Kidney (tissue), 14 donors: ENCODE data around the gene AMH. TPM values are rescaled to one million over a fixed set of nuclear protein-coding genes. Genes with fewer than 3 reads are reported as not detected.

Source experiments
- DNase-seq, 5 donors: peaks; one replicate each; pipeline ENCODE4 v3.0.0-alpha.2; 2013 to 2020
- FAIRE-seq: peaks from 2 replicates; lab custom pipeline; 2012; peaks lifted over from hg19 to GRCh38; lab: Jason Lieb, UNC
- H3K27ac ChIP-seq, 2 donors: one replicate each; pipeline ENCODE4 v1.7.0; 2013; ENCODE audit warnings: low read depth in 2 of 2, low read length in 2 of 2, inconsistent platforms in 1 of 2
- H3K27me3 ChIP-seq: one replicate; pipeline ENCODE4 v1.7.1; 2013; ENCODE audit warnings: low read length, inconsistent platforms; ENCODE audit not compliant: control insufficient read depth, insufficient read depth
- H3K36me3 ChIP-seq, 3 donors: one replicate each; pipeline versions ENCODE4 v1.7.0 to v1.7.1; 2013; ENCODE audit warnings: low read length in 3 of 3, control low read depth in 1 of 3, inconsistent platforms in 1 of 3; ENCODE audit not compliant: insufficient read depth in 3 of 3, control insufficient read depth in 2 of 3
- H3K4me1 ChIP-seq, 3 donors: one replicate each; pipeline versions ENCODE4 v1.7.0 to v1.7.1; 2013; ENCODE audit warnings: low read length in 3 of 3, inconsistent platforms in 1 of 3, low read depth in 1 of 3; ENCODE audit not compliant: control insufficient read depth in 2 of 3, insufficient read depth in 2 of 3
- H3K4me3 ChIP-seq, 3 donors: one replicate each; pipeline versions ENCODE4 v1.7.0 to v1.8.1; 2013; ENCODE audit warnings: low read length in 3 of 3, control low read depth in 1 of 3, inconsistent platforms in 1 of 3
- H3K9ac ChIP-seq, 3 donors: one replicate each; pipeline versions ENCODE4 v1.7.0 to v1.7.1; 2013; ENCODE audit warnings: low read length in 3 of 3, control low read depth in 1 of 3, inconsistent platforms in 1 of 3
- H3K9me3 ChIP-seq, 3 donors: one replicate each; pipeline versions ENCODE4 v1.7.0 to v1.7.1; 2013; ENCODE audit warnings: low read length in 3 of 3, control low read depth in 1 of 3, inconsistent platforms in 1 of 3; ENCODE audit not compliant: control insufficient read depth in 2 of 3, insufficient read depth in 1 of 3
- intact Hi-C: fragments of 100-400 bp; cut with DNase I; formaldehyde crosslinking; loops from one replicate; pipeline ENCODE4 v1.11.1; 2022
- polyA plus RNA-seq: library from polyadenylated mRNA; stranded (reverse); fragments of 350-450 nt; fragmentation: Illumina TruSeq; extraction: RNeasy Lipid Tissue Mini Kit (QIAGEN cat#74804); gene quantifications from one replicate; pipeline ENCODE4 v1.2.3, GENCODE V29; 2014; ENCODE audit warnings: low read depth, low replicate concordance; ENCODE audit not compliant: insufficient read depth
- total RNA-seq: library from RNA; stranded (reverse); fragmentation: NEBNext Ultra II Directional; extraction: Animal tissue kit (Norgen Biotek cat#: 25700); gene quantifications from one replicate; pipeline ENCODE4 v1.2.1, GENCODE V29; 2021
- TF ChIP-seq, protein P1 (sequence below): IDR thresholded peaks from 3 replicates; pipeline ENCODE4 v1.5.1; 2012; ENCODE audit warnings: mild to moderate bottlenecking, moderate library complexity, borderline replicate concordance; ENCODE audit not compliant: insufficient read depth; ENCODE audit errors: extremely low read depth
- donor health status: control.
- donor health status: control.
- donor health status: control.
- donor health status: control.
- donor health status: control.
- donor health status: DM: yes; HTN: yes; CAD: no.
- donor health status: Normal renal cell carcinoma (clear cell type).

The AMH gene
- total and polyA plus RNA-seq, 2 donors from 2014 or later: 0.60 to 1.0 TPM

DNA sequence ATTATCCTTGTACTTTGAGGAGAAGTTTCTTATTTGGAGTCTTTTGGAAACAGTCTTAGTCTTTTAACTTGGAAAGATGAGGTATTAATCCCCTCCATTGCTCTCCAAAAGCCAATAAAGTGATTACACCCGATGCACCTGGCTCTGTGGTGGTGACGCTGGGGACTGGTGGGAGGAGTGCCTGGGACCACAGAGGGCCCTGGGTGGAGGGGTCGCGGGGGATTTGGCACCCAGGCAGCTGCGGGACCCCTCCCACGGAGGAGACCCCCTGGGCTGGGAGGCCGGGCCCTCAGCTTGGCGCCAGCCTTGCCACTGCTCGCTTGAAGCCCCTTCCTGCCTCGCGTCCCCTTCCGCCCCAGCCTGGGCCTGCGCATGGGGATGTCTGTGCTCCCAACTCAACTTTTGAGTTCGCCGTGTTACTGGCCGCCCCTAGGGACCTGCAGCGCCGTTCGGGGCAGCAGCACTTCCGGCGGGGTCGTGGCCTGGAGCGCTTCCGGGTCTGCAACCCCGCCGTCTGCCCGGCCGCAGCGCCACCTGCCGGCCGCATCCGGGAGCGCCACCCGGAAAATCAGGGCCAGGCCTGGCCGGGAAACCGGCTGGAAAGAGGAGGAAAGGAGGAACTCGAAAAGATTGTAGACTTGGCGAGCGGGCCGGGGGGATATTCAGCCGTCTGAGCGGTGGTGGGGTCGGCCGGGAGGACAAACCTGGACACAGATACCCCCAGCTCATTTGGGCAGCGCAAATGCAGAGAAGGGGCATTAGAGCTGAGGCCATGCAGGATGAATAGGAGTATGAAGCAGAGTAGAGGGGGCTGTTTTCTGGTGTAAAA, 24.4 kb downstream of the AMH start:
- FAIRE-seq (no peak), DNase-seq (peak; percentile 77 to 93 (median 87))
- Histone ChIP-seq H3K4me1 (peaks cover 0 to 20% (median 4%) of the 10 kb centered on the region in 3 donors), H3K36me3 (peaks cover 0 to 14% (median 0%) of the 10 kb centered on the region in 3 donors), H3K27me3 (no peaks in the 10 kb centered on the region), H3K27ac (peak overlapping the region; percentile 43 to 47), H3K9ac (peak overlapping the region in 1 of 3 donors; percentile 40), H3K9me3 (no peaks in the 10 kb centered on the region), H3K4me3 (peak overlapping the region in 1 of 3 donors; percentile 37)
- TF ChIP-seq, protein P1, sequence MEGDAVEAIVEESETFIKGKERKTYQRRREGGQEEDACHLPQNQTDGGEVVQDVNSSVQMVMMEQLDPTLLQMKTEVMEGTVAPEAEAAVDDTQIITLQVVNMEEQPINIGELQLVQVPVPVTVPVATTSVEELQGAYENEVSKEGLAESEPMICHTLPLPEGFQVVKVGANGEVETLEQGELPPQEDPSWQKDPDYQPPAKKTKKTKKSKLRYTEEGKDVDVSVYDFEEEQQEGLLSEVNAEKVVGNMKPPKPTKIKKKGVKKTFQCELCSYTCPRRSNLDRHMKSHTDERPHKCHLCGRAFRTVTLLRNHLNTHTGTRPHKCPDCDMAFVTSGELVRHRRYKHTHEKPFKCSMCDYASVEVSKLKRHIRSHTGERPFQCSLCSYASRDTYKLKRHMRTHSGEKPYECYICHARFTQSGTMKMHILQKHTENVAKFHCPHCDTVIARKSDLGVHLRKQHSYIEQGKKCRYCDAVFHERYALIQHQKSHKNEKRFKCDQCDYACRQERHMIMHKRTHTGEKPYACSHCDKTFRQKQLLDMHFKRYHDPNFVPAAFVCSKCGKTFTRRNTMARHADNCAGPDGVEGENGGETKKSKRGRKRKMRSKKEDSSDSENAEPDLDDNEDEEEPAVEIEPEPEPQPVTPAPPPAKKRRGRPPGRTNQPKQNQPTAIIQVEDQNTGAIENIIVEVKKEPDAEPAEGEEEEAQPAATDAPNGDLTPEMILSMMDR: peak; percentile 90
- intact Hi-C loops: no loop called here

GRCh38 chr19:2274185-2274711, 25.1 kb downstream of the AMH start:
- DNase-seq (no peak), FAIRE-seq (no peak)
- H3K4me1 ChIP-seq: peaks cover 0 to 20% (median 4%) of the 10 kb centered on the region in 3 donors
- H3K27ac ChIP-seq: peak overlapping the region in 1 of 2 donors; percentile 3
- intact Hi-C loops: no loop called here
- no peak overlapping the region for H3K4me3 ChIP-seq
- H3K9ac ChIP-seq: no peak overlapping the region
- TF ChIP-seq, protein P1: no peak
- no peaks in the 10 kb centered on the region for H3K27me3 ChIP-seq
- peaks cover 0 to 14% (median 0%) of the 10 kb centered on the region in 3 donors for H3K36me3 ChIP-seq
- no peaks in the 10 kb centered on the region for H3K9me3 ChIP-seq

- H3K27me3 ChIP-seq: no peaks in the 10 kb centered on the region
- DNase-seq (peak in 3 of 5 donors; percentile 70 to 84 (median 71)), FAIRE-seq (no peak)
- TF ChIP-seq, protein P1: peak; percentile 40
- no peaks in the 10 kb centered on the region for H3K9me3 ChIP-seq
- peaks cover 0 to 20% (median 4%) of the 10 kb centered on the region in 3 donors for H3K4me1 ChIP-seq
- peaks cover 0 to 14% (median 0%) of the 10 kb centered on the region in 3 donors for H3K36me3 ChIP-seq
- no peak overlapping the region for H3K27ac ChIP-seq
- H3K9ac ChIP-seq: no peak overlapping the region
- no peak overlapping the region for H3K4me3 ChIP-seq
- intact Hi-C loops: no loop called here
Measured at GRCh38 chr19:2274931-2275535, 25.9 kb downstream of the AMH start.
